ENCODE measurements around the gene BCLAF1. TPM values are rescaled to one million over a fixed set of nuclear protein-coding genes. Genes with fewer than 3 reads are reported as not detected.
A peak's percentile ranks its signal among the peaks of the same experiment; 100 is the strongest.

BCLAF1 gene
- total and polyA plus RNA-seq, 9 of the 15 experiments (the other 6 are each of a cell fraction or from before 2014, with no cell fraction given) = 65.4 to 286 (median 165) TPM

GRCh38 chr6:136289579-136290409 is at the start of gene BCLAF1 (continued):
- peak; percentile 87 for TF ChIP-seq CREB3 (tag; conservative IDR thresholded peaks at IDR 0.05; ENCODE audit: low read depth)
- TF ChIP-seq GATAD2B (IDR thresholded peaks at IDR 0.05; ENCODE audit: borderline replicate concordance) = no peak
- TF ChIP-seq ELF1 (tag; IDR thresholded peaks at IDR 0.05) = peak; percentile 90; the same call in 1 of the 2 replicates

- Histone ChIP-seq H3K4me3 (no peak overlapping the region), H3K27ac (ENCODE audit: extremely low read depth, low read depth, low read length) (no peak overlapping the region), H3K9me1 (ENCODE audit: control insufficient read depth, insufficient read depth, low read length) (no peaks in the 10 kb centered on the region), H2AFZ (ENCODE audit: low read depth, low read length) (no peak overlapping the region), H3K27me3 (ENCODE audit: control insufficient read depth in 2 of 2, insufficient read depth in 2 of 2, low read length in 2 of 2) (peaks cover 3 to 23% of the 10 kb centered on the region in 2 experiments; a peak in 4 of 5 replicates), H3K9ac (ENCODE audit: insufficient read depth in 1 of 2, low read depth in 2 of 2, low read length in 2 of 2) (no peak overlapping the region), H3K4me2 (ENCODE audit: insufficient read depth, low read length) (no peak overlapping the region), H3K4me1 (replicated peaks in 1 of 2; ENCODE audit: control insufficient read depth in 2 of 2, insufficient read depth in 2 of 2, low read length in 2 of 2) (peaks cover 11 to 21% of the 10 kb centered on the region in 2 experiments; a peak in 4 of 5 replicates), H4K20me1 (replicated peaks; ENCODE audit: control insufficient read depth, insufficient read depth, low read length) (no peaks in the 10 kb centered on the region), H3K9me3 (replicated peaks; ENCODE audit: control insufficient read depth, insufficient read depth, low read depth, low read length) (no peaks in the 10 kb centered on the region), H3K79me2 (ENCODE audit: control insufficient read depth, insufficient read depth, low read length) (no peaks in the 10 kb centered on the region), H3K36me3 (ENCODE audit: control insufficient read depth, insufficient read depth, low read length) (no peaks in the 10 kb centered on the region)
- CTCF ChIA-PET (ENCODE audit: low intra/inter-chr PET ratio) = no interaction called here
- in situ Hi-C loops (cut with MboI) (loop anchor here (25.0 kb wide), 1 partner anchor 199 kb away; no protein-coding TSS in a partner anchor), intact Hi-C loops (cut with micrococcal nuclease) (no loop called here)
- WGBS (ENCODE audit: insufficient coverage, low coverage, missing lambda C conversion rate) = 12% methylated on average over 4 of the region's 4 CpGs
- BruUV-seq (replicated peaks) = no TSS peak
- DNase-seq (ENCODE audit: extremely low read depth in 1 of 4, low spot score in 3 of 4) (peak in 1 of 4 experiments; percentile 47), FAIRE-seq (no peak), ATAC-seq (peak; percentile 16; the same call in 1 of the 3 replicates)
- POLR2A ChIA-PET = interaction anchor here (0.6 kb wide), 2 partner anchors 252 to 1922 kb away, joined by 3 read pairs; no protein-coding TSS in a partner anchor
- no peak for TF ChIP-seq HDAC3 (IDR thresholded peaks at IDR 0.05; ENCODE audit: borderline replicate concordance, partially characterized antibody)
- TF ChIP-seq ZNF232 (CRISPR knock-in tag; IDR thresholded peaks at IDR 0.05) = no peak
- TF ChIP-seq ZNF717 (CRISPR knock-in tag; IDR thresholded peaks at IDR 0.05) = no peak
- no peak for TF ChIP-seq NR2C2 (CRISPR knock-in tag; IDR thresholded peaks at IDR 0.05)
- TF ChIP-seq NR2C2 (tag; IDR thresholded peaks at IDR 0.05) = 0 out of 2 replicates have a peak, but pooled peaks have one; percentile 15
- no peak for TF ChIP-seq SRSF1 (IDR thresholded peaks at IDR 0.05; ENCODE audit: low read depth, low read length)
- no peak for TF ChIP-seq CTCFL (IDR thresholded peaks at IDR 0.05; ENCODE audit: borderline replicate concordance, insufficient read depth, low read depth, low read length, poor library complexity, severe bottlenecking)
- no peak for TF ChIP-seq E2F4 (CRISPR knock-in tag; IDR thresholded peaks at IDR 0.05; ENCODE audit: low read depth)
- TF ChIP-seq CEBPB (tag; IDR thresholded peaks at IDR 0.05) = 0 out of 2 replicates have a peak, but pooled peaks have one; percentile 20
- TF ChIP-seq RAD21 (CRISPR knock-in tag; conservative IDR thresholded peaks at IDR 0.05 in 1 of 2, IDR thresholded peaks at IDR 0.05 in 1 of 2) = peak in 1 of 2 experiments; percentile 47; a peak in 2 of 4 replicates
Observed at GRCh38 chr6:136338486-136338885, 48.8 kb upstream of the BCLAF1 start.
